Kasumi-1 (cell line): ENCODE data around the gene SMC1B.
"Not testable (repeated sequence)": the region's sequence is repeated elsewhere in the genome, so short reads cannot be mapped to it uniquely, and the experiment has no call there.

Experiments used
- DNase-seq, 2 experiments: peaks; one replicate each; lab custom pipeline; 2025; lab: John Stamatoyannopoulos, UW

SMC1B gene

GRCh38 chr22:45445031-45445710 is 31.8 kb upstream of the SMC1B start:
- no peak for DNase-seq

- DNase-seq, result no peak
These were observed 30.8 kb upstream of the SMC1B start for GRCh38 chr22:45444168-45444567.

GRCh38 chr22:45442116-45442515 is 28.7 kb upstream of the SMC1B start:
- no peak for DNase-seq

GRCh38 chr22:45441138-45441537 is 27.7 kb upstream of the SMC1B start:
- DNase-seq, result peak; percentile 17 to 36

GRCh38 chr22:45440688-45441087 is 27.3 kb upstream of the SMC1B start:
- not testable (repeated sequence) for DNase-seq

- DNase-seq, result no peak
These were observed 24.9 kb upstream of the SMC1B start for GRCh38 chr22:45438336-45438735.

- DNase-seq, result not testable (repeated sequence)
These were observed 23.6 kb upstream of the SMC1B start for GRCh38 chr22:45436871-45437517.

GRCh38 chr22:45435544-45436139 is 22.2 kb upstream of the SMC1B start:
- peak; percentile 81 to 88 for DNase-seq

- DNase-seq, result no peak
These were observed 21.6 kb upstream of the SMC1B start for GRCh38 chr22:45434981-45435380.

- no peak for DNase-seq
These were observed 17.5 kb upstream of the SMC1B start for GRCh38 chr22:45430871-45431270.

- no peak for DNase-seq
These were observed 16.8 kb upstream of the SMC1B start for GRCh38 chr22:45429981-45430775.

- no peak for DNase-seq
These were observed 16.0 kb upstream of the SMC1B start for GRCh38 chr22:45429424-45429823.

- no peak for DNase-seq
These were observed 15.3 kb upstream of the SMC1B start for GRCh38 chr22:45428391-45429385.

- DNase-seq, result no peak
These were observed 13.7 kb upstream of the SMC1B start for GRCh38 chr22:45427114-45427513.

- no peak for DNase-seq
These were observed 13.0 kb upstream of the SMC1B start for GRCh38 chr22:45426387-45426786.

GRCh38 chr22:45425531-45426265 is 12.3 kb upstream of the SMC1B start:
- DNase-seq, result no peak

GRCh38 chr22:45425101-45425500 is 11.7 kb upstream of the SMC1B start:
- DNase-seq, result no peak

- DNase-seq, result no peak
These were observed 10.9 kb upstream of the SMC1B start for GRCh38 chr22:45424241-45424731.

GRCh38 chr22:45423524-45423923 is 10.1 kb upstream of the SMC1B start:
- no peak for DNase-seq

- no peak for DNase-seq
These were observed 9.0 kb upstream of the SMC1B start for GRCh38 chr22:45422237-45422983.
